SH-SY5Y (cell line): Measurements from ENCODE around the gene SREBF2.

ENCODE experiments used
- GATA2 ChIP-seq: IDR thresholded peaks from 2 replicates; pipeline ENCODE4 v1.6.1; 2011; ENCODE audit warnings: mild to moderate bottlenecking, low read depth, low read length
- GATA3 ChIP-seq: IDR thresholded peaks from 2 replicates; pipeline ENCODE4 v1.6.1; 2011; ENCODE audit warnings: low read depth, mild to moderate bottlenecking, low read length, moderate library complexity

DNA sequence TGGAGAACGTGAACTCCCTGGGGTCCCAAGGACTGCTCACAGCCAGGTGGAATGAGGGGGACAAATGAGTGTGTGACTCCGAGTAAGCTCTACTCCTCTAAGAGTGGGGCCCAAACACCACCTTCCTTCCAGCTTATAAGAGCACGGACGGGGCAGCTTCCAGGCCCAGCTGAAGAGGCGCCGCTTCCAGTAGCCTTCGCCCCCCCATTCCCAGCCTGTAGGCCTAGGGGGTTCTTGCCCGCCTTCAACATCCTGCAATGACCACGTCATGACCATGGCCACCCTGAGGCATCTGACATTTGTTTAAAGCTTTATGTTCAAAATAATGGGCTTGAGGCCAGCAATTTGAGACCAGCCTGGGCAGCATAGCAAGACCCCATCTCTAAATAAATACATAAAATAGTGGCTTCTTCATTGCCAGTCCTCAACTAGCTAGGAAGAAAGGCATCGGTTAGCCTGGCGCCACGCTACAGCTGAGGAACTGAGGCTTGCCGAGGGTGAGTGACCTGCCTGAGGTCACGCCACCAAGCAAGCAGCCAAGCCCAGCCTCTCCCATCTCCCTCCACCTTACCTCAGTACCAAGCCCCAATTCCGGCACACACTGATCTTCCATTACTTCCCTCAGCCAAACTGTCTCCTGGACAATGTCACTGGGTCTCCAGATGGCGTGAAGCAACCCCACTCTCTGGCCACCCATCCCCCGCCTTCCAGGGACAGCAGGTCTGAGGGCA is 101.5 kb downstream of the SREBF2 start:
- TF ChIP-seq GATA2, result no peak
- no peak for TF ChIP-seq GATA3
